Small intestine (tissue), 7 donors: ENCODE data around the gene A2M. TPM values are rescaled to one million over a fixed set of nuclear protein-coding genes. Genes with fewer than 3 reads are reported as not detected.

Source experiments
- DNase-seq, 2 donors: peaks; one replicate each; pipeline versions ENCODE4 v3.0.0 to v3.0.0-alpha.2; 2013
- FAIRE-seq: peaks from 2 replicates; lab custom pipeline; 2012; peaks lifted over from hg19 to GRCh38; lab: Jason Lieb, UNC
- H3K27ac ChIP-seq, 3 donors: one replicate each; pipeline ENCODE4 v1.5.1; 2013; ENCODE audit warnings: low read length in 2 of 3, mild to moderate bottlenecking in 2 of 3, control low read depth in 1 of 3, inconsistent platforms in 1 of 3, low read depth in 1 of 3, moderate library complexity in 1 of 3
- H3K27me3 ChIP-seq, 3 donors: one replicate each; pipeline ENCODE4 v1.6.1; 2013; ENCODE audit warnings: low read length in 3 of 3, inconsistent platforms in 1 of 3; ENCODE audit not compliant: control insufficient read depth in 3 of 3, insufficient read depth in 3 of 3
- H3K36me3 ChIP-seq, 3 donors: one replicate each; pipeline ENCODE4 v1.6.1; 2013; ENCODE audit warnings: low read length in 3 of 3, inconsistent platforms in 1 of 3, low read depth in 1 of 3, mild to moderate bottlenecking in 1 of 3, moderate library complexity in 1 of 3; ENCODE audit not compliant: control insufficient read depth in 3 of 3, insufficient read depth in 2 of 3
- H3K4me1 ChIP-seq, 3 donors: one replicate each; pipeline ENCODE4 v1.6.1; 2013; ENCODE audit warnings: low read length in 2 of 3, inconsistent platforms in 1 of 3, low read depth in 1 of 3, mild to moderate bottlenecking in 1 of 3, moderate library complexity in 1 of 3; ENCODE audit not compliant: control insufficient read depth in 3 of 3, insufficient read depth in 2 of 3
- H3K4me3 ChIP-seq, 3 donors: one replicate each; pipeline ENCODE4 v1.5.1; 2013; ENCODE audit warnings: low read length in 3 of 3, control low read depth in 1 of 3, inconsistent platforms in 1 of 3, low read depth in 1 of 3, mild to moderate bottlenecking in 1 of 3, moderate library complexity in 1 of 3
- H3K9me3 ChIP-seq, 2 donors: one replicate each; pipeline ENCODE4 v1.6.1; 2013; ENCODE audit warnings: low read depth in 1 of 2, low read length in 1 of 2; ENCODE audit not compliant: control insufficient read depth in 2 of 2, insufficient read depth in 1 of 2
- WGBS, 3 donors: extraction: QIAGEN DNeasy Blood & Tissue Kit; methylation state at CpG; one replicate each; pipeline ENCODE4 v1.1.7; 2013; 5-methylcytosine and 5-hydroxymethylcytosine counted together
- polyA plus RNA-seq, 4 donors: library from polyadenylated mRNA; stranded (reverse) in 3 of 4; unstranded in 1 of 4; fragments of 200-250 nt in 3 of 4; fragments of 120-200 nt in 1 of 4; gene quantifications; one replicate each; pipeline versions ENCODE4 v1.2.1 to v1.2.3, GENCODE V29; 2013
- donor health status: healthy with polysubstance abuse.
- donor health status: control.
- donor health status: control.
- donor health status: Bipolar disorder and iron deficiency.
- donor health status: healthy.

Gene A2M
- polyA plus RNA-seq, 4 donors = 4.7 to 93.5 (median 42.1) TPM

GRCh38 chr12:9052610-9053009 lies 63.1 kb downstream of the A2M start:
- H3K27ac ChIP-seq = no peak overlapping the region
- no peak overlapping the region for H3K4me3 ChIP-seq
- H3K36me3 ChIP-seq = no peaks in the 10 kb centered on the region
- DNase-seq (no peak), FAIRE-seq (no peak)
- H3K27me3 ChIP-seq = peaks cover 0 to 5% (median 0%) of the 10 kb centered on the region in 3 donors
- no peaks in the 10 kb centered on the region for H3K9me3 ChIP-seq
- no peaks in the 10 kb centered on the region for H3K4me1 ChIP-seq
- 67 to 70% (median 68%) methylated on average over 1 of the region's 1 CpG for WGBS, 3 donors

DNA sequence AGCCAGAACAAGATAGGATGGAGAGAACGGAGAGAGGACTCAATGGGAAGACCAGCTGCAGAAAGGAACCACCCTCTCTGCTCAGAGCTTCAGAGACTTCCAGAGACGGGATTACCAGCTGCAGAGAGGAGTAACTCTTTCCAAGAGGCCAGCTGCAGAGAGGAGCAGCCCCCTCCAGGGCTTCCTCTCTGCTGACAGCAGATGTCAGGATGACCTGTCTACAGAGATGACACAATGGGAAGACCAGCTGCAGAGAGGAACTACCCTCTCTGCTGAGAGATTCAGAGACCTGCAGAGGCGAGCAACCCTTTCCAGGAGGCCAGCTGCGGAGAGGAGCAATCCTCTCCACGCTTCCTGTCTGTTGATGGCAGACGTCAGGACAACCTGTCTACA lies 64.6 kb downstream of the A2M start:
- DNase-seq (no peak), FAIRE-seq (no peak)
- Histone ChIP-seq H3K4me3 (no peak overlapping the region), H3K27me3 (peaks cover 0 to 5% (median 0%) of the 10 kb centered on the region in 3 donors), H3K4me1 (no peaks in the 10 kb centered on the region), H3K9me3 (no peaks in the 10 kb centered on the region), H3K27ac (no peak overlapping the region), H3K36me3 (no peaks in the 10 kb centered on the region)
- 61 to 70% (median 68%) methylated on average over 6 of the region's 6 CpGs for WGBS, 3 donors

DNA sequence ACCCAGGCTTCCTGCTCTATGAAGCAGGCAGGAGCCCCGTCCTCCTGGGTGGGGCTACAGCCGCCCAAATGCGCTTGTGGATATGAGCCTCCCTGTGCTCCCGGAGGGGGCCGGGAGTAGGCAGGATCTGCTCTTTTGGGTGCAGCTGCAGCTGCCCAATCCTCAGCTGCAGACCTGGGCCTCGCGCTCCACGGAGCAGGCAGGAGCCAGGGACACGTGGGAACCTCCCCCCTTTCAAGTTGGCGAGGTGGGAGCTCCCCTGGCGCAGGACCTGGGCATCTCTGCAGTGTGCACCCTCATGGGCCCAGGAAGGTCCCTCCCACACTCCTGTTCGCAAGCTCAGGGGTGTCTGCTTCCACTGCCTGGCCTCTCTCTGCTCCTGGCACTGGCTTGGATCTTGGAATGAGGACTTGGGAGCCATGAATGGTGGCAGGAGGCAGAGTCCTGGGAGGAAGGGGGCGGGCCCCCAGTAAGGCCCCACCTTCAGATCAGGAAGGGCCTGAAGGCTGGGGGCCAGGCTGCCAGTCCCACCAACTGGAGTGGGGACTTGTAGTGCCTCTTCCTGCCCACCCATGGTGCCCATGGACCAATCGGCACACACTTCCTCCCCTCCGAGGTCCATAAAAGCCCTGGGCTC lies 65.1 kb downstream of the A2M start:
- WGBS, 3 donors = 76 to 81% (median 78%) methylated on average over 15 of the region's 15 CpGs
- Histone ChIP-seq H3K27ac (no peak overlapping the region), H3K9me3 (no peaks in the 10 kb centered on the region), H3K4me3 (no peak overlapping the region), H3K4me1 (no peaks in the 10 kb centered on the region), H3K36me3 (no peaks in the 10 kb centered on the region), H3K27me3 (peaks cover 0 to 5% (median 0%) of the 10 kb centered on the region in 3 donors)
- FAIRE-seq = no peak
- DNase-seq = no peak

DNA sequence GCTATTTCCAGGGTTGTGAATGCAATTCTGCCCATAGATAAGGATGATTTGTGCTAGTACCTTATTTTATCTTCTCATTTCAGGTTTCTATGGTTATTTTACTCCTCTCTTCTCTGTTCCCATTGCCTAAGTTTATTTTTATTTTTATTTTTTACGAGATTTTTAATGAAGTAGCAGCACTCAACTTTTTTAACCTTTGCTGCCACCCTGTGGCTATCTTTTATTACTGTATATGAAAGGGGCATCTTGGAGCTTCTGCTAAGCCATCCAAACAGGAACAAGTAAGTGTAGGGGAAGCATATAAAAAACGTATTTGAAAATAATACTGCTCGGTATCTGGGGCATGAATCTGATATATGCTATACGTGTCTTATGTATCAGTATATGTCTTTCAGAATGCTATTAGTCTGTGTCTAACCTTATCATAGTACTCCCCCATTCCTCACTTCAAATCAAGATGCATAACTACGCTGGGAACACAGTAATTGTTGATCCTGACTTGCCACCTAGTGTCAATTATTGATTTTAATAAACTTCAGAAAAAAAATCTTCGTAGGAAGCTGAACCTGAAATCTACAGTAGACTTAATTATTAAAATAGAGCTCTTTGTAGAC lies 66.1 kb downstream of the A2M start:
- FAIRE-seq (no peak), DNase-seq (peak; percentile 41 to 44)
- no peak overlapping the region for H3K27ac ChIP-seq
- no peak overlapping the region for H3K4me3 ChIP-seq
- WGBS, 3 donors = 15 to 24% (median 17%) methylated on average over 6 of the region's 6 CpGs
- H3K9me3 ChIP-seq = no peaks in the 10 kb centered on the region
- H3K36me3 ChIP-seq = no peaks in the 10 kb centered on the region
- H3K27me3 ChIP-seq = peaks cover 0 to 5% (median 0%) of the 10 kb centered on the region in 3 donors
- no peaks in the 10 kb centered on the region for H3K4me1 ChIP-seq

DNA sequence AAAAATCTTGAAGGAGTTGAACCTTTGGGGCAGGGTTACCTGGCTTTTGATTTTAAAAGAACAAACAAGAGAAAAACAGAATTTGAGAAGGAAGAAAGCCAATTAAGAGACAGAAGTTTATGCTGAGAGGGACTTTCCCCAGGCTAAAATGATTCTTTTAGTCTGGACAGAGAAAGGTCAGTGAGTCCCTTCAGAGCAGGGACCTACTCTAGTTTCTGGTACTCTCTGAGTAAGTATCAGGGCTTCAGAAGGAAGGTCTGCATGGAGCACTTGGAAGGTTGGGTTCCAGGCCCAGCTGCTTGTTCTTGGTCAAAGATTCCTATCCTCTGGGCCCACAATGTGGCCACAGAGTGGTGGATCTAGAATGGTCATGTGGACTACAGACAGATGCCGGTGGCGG lies 66.8 kb downstream of the A2M start:
- Histone ChIP-seq H3K9me3 (no peaks in the 10 kb centered on the region), H3K4me1 (no peaks in the 10 kb centered on the region), H3K36me3 (no peaks in the 10 kb centered on the region), H3K27me3 (peaks cover 0 to 5% (median 0%) of the 10 kb centered on the region in 3 donors), H3K27ac (no peak overlapping the region), H3K4me3 (no peak overlapping the region)
- 96 to 98% (median 98%) methylated on average over 2 of the region's 2 CpGs for WGBS, 3 donors
- DNase-seq = no peak
- no peak for FAIRE-seq

- 24 to 68% (median 33%) methylated on average over 1 of the region's 1 CpG for whole genome bisulfite sequencing, 3 donors
- Histone ChIP-seq H3K27me3 (no peaks in the 10 kb centered on the region), H3K27ac (no peak overlapping the region), H3K4me3 (no peak overlapping the region), H3K9me3 (no peaks in the 10 kb centered on the region), H3K36me3 (no peaks in the 10 kb centered on the region), H3K4me1 (no peaks in the 10 kb centered on the region)
- FAIRE-seq = no peak
- DNase-seq = peak in 1 of 2 donors; percentile 17
These were observed 68.6 kb downstream of the A2M start for GRCh38 chr12:9047105-9047504.

GRCh38 chr12:9043766-9044165 lies 72.0 kb downstream of the A2M start:
- no peaks in the 10 kb centered on the region for H3K4me1 ChIP-seq
- no peaks in the 10 kb centered on the region for H3K36me3 ChIP-seq
- no peaks in the 10 kb centered on the region for H3K9me3 ChIP-seq
- no peaks in the 10 kb centered on the region for H3K27me3 ChIP-seq
- 86 to 92% (median 88%) methylated on average over 2 of the region's 2 CpGs for WGBS, 3 donors
- H3K4me3 ChIP-seq = no peak overlapping the region
- FAIRE-seq = no peak
- H3K27ac ChIP-seq = no peak overlapping the region
- no peak for DNase-seq

DNA sequence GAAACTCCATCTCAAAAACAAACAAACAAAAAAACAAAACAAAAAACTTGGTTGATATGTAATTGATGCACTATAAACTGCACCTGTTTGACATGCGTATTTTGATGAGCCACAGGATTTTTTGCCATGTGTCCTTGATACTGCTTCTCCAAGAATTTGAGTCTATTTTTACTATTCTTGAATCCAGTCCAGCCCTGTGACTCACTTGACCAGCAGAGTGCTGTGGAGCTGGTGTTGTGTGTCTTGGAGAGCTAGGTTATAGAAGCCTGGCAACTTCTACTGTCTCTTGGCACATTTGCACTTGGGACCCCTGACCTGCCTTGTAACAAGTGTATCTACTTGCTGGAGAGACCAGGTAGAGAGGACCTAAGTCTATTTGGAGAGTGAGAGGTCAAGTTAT lies 74.4 kb downstream of the A2M start:
- no peak overlapping the region for H3K27ac ChIP-seq
- no peak for DNase-seq
- no peaks in the 10 kb centered on the region for H3K27me3 ChIP-seq
- FAIRE-seq = no peak
- H3K36me3 ChIP-seq = no peaks in the 10 kb centered on the region
- no peak overlapping the region for H3K4me3 ChIP-seq
- H3K9me3 ChIP-seq = no peaks in the 10 kb centered on the region
- H3K4me1 ChIP-seq = no peaks in the 10 kb centered on the region
- whole genome bisulfite sequencing, 3 donors = 86 to 90% (median 89%) methylated on average over 1 of the region's 1 CpG
